H1 (cell line): Measurements from ENCODE around the gene SLC9A7. TPM values are rescaled to one million over a fixed set of nuclear protein-coding genes. Genes with fewer than 3 reads are reported as not detected.

Experiments
- CTCF ChIA-PET: fragments of 300-600 bp; sonication (Branson Sonifier 250); formaldehyde crosslinking; loops from one replicate; lab custom pipeline; 2021; ENCODE audit not compliant: partially characterized antibody; lab: Charles Lee
- POLR2A ChIA-PET: fragments of 300-600 bp; sonication (Branson Sonifier 250); formaldehyde crosslinking; loops from one replicate; lab custom pipeline; 2021; ENCODE audit warnings: inconsistent platforms; ENCODE audit not compliant: partially characterized antibody; lab: Charles Lee
- DNase-seq, 2 experiments: peaks; one replicate each; pipeline versions ENCODE4 v3.0.0 to v3.0.0-alpha.2; 2010 to 2022; ENCODE audit warnings: low spot score in 2 of 2, low read depth in 1 of 2, mixed read lengths in 1 of 2
- FAIRE-seq: peaks from 2 replicates; lab custom pipeline; 2011; peaks lifted over from hg19 to GRCh38; lab: Jason Lieb, UNC
- H2AFZ ChIP-seq: 2 replicates; pipeline ENCODE4 v1.8.1; 2012; ENCODE audit warnings: low read length, inconsistent platforms
- H2AK5ac ChIP-seq: 2 replicates; pipeline ENCODE4 v1.6.1; 2013; ENCODE audit warnings: low read depth, low read length
- H2BK120ac ChIP-seq: replicated peaks from 2 replicates; pipeline ENCODE3; 2013; ENCODE audit warnings: low read depth, low read length, inconsistent platforms
- H2BK12ac ChIP-seq: 2 replicates; pipeline ENCODE4 v1.6.1; 2013; ENCODE audit warnings: low read depth, low read length
- H2BK15ac ChIP-seq: 2 replicates; pipeline ENCODE4 v1.6.1; 2013; ENCODE audit warnings: low read length
- H2BK20ac ChIP-seq: 2 replicates; pipeline ENCODE4 v1.6.1; 2013; ENCODE audit warnings: low read length
- H2BK5ac ChIP-seq: 2 replicates; pipeline ENCODE4 v1.6.1; 2013; ENCODE audit warnings: low read depth, low read length
- H3K14ac ChIP-seq: 2 replicates; pipeline ENCODE4 v1.6.1; 2013; ENCODE audit warnings: inconsistent platforms; ENCODE audit not compliant: insufficient read length
- H3K18ac ChIP-seq: 2 replicates; pipeline ENCODE4 v1.6.1; 2013; ENCODE audit warnings: low read length; ENCODE audit errors: extremely low read depth
- H3K23ac ChIP-seq: 2 replicates; pipeline ENCODE4 v1.6.1; 2013; ENCODE audit warnings: inconsistent platforms; ENCODE audit not compliant: insufficient read length
- H3K23me2 ChIP-seq: 2 replicates; pipeline ENCODE4 v1.6.1; 2013; ENCODE audit warnings: low read depth, low read length
- H3K27ac ChIP-seq: 2 replicates; pipeline ENCODE4 v1.6.1; 2011; ENCODE audit warnings: low read depth, low read length, inconsistent platforms
- H3K27me3 ChIP-seq, 4 experiments: replicated peaks in 1 of 4; 1 replicate in 1 of 4; 2 replicates in 3 of 4; pipeline versions ENCODE4 v1.6.1 to v1.8.1; 2011 to 2013; ENCODE audit warnings: low read length in 3 of 4, mild to moderate bottlenecking in 3 of 4, inconsistent platforms in 2 of 4, mixed read lengths in 2 of 4, moderate library complexity in 1 of 4; ENCODE audit not compliant: control insufficient read depth in 3 of 4, insufficient read depth in 3 of 4; ENCODE audit errors: extremely low read depth in 1 of 4
- H3K36me3 ChIP-seq, 4 experiments: 2 replicates each; pipeline versions ENCODE4 v1.6.1 to v1.8.1; 2011 to 2013; ENCODE audit warnings: mild to moderate bottlenecking in 4 of 4, low read length in 3 of 4, moderate library complexity in 2 of 4, control low read depth in 1 of 4, inconsistent platforms in 1 of 4; ENCODE audit not compliant: insufficient read depth in 4 of 4, control insufficient read depth in 2 of 4
- H3K4ac ChIP-seq: replicated peaks from 2 replicates; pipeline ENCODE3; 2013; ENCODE audit warnings: low read length, low read depth, mixed read lengths, inconsistent platforms; ENCODE audit not compliant: insufficient read length
- H3K4me1 ChIP-seq, 4 experiments: replicated peaks in 1 of 4; 1 replicate in 1 of 4; 2 replicates in 3 of 4; pipeline versions ENCODE4 v1.6.1 to v1.8.1; 2011 to 2013; ENCODE audit warnings: low read length in 3 of 4, inconsistent platforms in 2 of 4, mixed read lengths in 1 of 4; ENCODE audit not compliant: insufficient read depth in 4 of 4, control insufficient read depth in 3 of 4
- H3K4me2 ChIP-seq, 2 experiments: 2 replicates each; pipeline versions ENCODE4 v1.6.1 to v1.8.1; 2011 to 2013; ENCODE audit warnings: low read depth in 2 of 2, low read length in 2 of 2, control low read depth in 1 of 2, inconsistent platforms in 1 of 2, mild to moderate bottlenecking in 1 of 2; ENCODE audit not compliant: insufficient read depth in 1 of 2
- H3K4me3 ChIP-seq, 4 experiments: fragments of 200-600, 300-600 bp in 1 of 4; sonication (generic), shearing (Covaris generic), sonication (Bioruptor Twin) in 1 of 4; 2 replicates each; pipeline versions ENCODE4 v1.5.1 to v1.8.1; 2011 to 2016; ENCODE audit warnings: low read length in 4 of 4, low read depth in 3 of 4, control low read depth in 2 of 4, inconsistent platforms in 2 of 4, mild to moderate bottlenecking in 2 of 4, mixed read lengths in 1 of 4, moderate library complexity in 1 of 4; ENCODE audit not compliant: insufficient read depth in 2 of 4; ENCODE audit errors: extremely low read depth in 1 of 4
- H3K56ac ChIP-seq: replicated peaks from 2 replicates; pipeline ENCODE3; 2013; ENCODE audit warnings: low read depth, mild to moderate bottlenecking, mixed read lengths, low read length, inconsistent platforms; ENCODE audit not compliant: insufficient read length
- H3K79me1 ChIP-seq: 2 replicates; pipeline ENCODE4 v1.6.1; 2013; ENCODE audit warnings: low read depth, low read length, control low read depth
- H3K79me2 ChIP-seq, 2 experiments: 2 replicates each; pipeline versions ENCODE4 v1.6.1 to v1.8.1; 2012 to 2013; ENCODE audit warnings: low read length in 2 of 2, mild to moderate bottlenecking in 2 of 2, inconsistent platforms in 1 of 2; ENCODE audit not compliant: insufficient read depth in 2 of 2, control insufficient read depth in 1 of 2
- H3K9ac ChIP-seq, 4 experiments: replicated peaks in 1 of 4; 1 replicate in 1 of 4; 2 replicates in 3 of 4; pipeline versions ENCODE4 v1.6.1 to v1.8.1; 2011 to 2013; ENCODE audit warnings: low read depth in 3 of 4, low read length in 3 of 4, control low read depth in 2 of 4, mild to moderate bottlenecking in 2 of 4, moderate library complexity in 2 of 4, inconsistent platforms in 1 of 4; ENCODE audit errors: extremely low read depth in 1 of 4
- H3K9me3 ChIP-seq, 2 experiments: 2 replicates each; pipeline versions ENCODE4 v1.6.1 to v1.8.1; 2012 to 2013; ENCODE audit warnings: mild to moderate bottlenecking in 2 of 2, moderate library complexity in 2 of 2, control low read depth in 1 of 2, inconsistent platforms in 1 of 2, low read depth in 1 of 2, low read length in 1 of 2, mixed read lengths in 1 of 2; ENCODE audit not compliant: insufficient read depth in 2 of 2
- H4K20me1 ChIP-seq, 2 experiments: replicated peaks in 1 of 2; 2 replicates each; pipeline versions ENCODE3 to v1.8.1; 2011 to 2013; ENCODE audit warnings: inconsistent platforms in 2 of 2, low read length in 2 of 2, mild to moderate bottlenecking in 1 of 2; ENCODE audit not compliant: insufficient read depth in 2 of 2, control insufficient read depth in 1 of 2
- H4K5ac ChIP-seq: 2 replicates; pipeline ENCODE4 v1.6.1; 2013; ENCODE audit warnings: low read length, low read depth, mixed read lengths, inconsistent platforms; ENCODE audit not compliant: insufficient read length
- H4K8ac ChIP-seq: 2 replicates; pipeline ENCODE4 v1.8.0; 2013; ENCODE audit warnings: mild to moderate bottlenecking, moderate library complexity, low read length, inconsistent platforms; ENCODE audit not compliant: insufficient read depth; ENCODE audit errors: extremely low read depth
- H4K91ac ChIP-seq: replicated peaks from 2 replicates; pipeline ENCODE3; 2013; ENCODE audit warnings: low read length, mixed read lengths, inconsistent platforms; ENCODE audit not compliant: insufficient read length
- CEBPB ChIP-seq: IDR thresholded peaks from 2 replicates; pipeline ENCODE4 v1.6.1; 2012; ENCODE audit warnings: low read depth, low read length
- CHD1 ChIP-seq: IDR thresholded peaks from 2 replicates; pipeline ENCODE4 v1.6.1; 2012; ENCODE audit warnings: low read depth, low read length, improper control_type of control experiment
- CHD2 ChIP-seq: IDR thresholded peaks from 2 replicates; pipeline ENCODE4 v1.6.1; 2012; ENCODE audit warnings: low read length, improper control_type of control experiment
- E2F6 ChIP-seq: IDR thresholded peaks from 2 replicates; pipeline ENCODE4 v1.6.1; 2012; ENCODE audit warnings: inconsistent platforms
- FOSL1 ChIP-seq: IDR thresholded peaks from 2 replicates; pipeline ENCODE4 v1.6.1; 2011; ENCODE audit warnings: mild to moderate bottlenecking, low read depth, low read length, moderate library complexity; ENCODE audit not compliant: insufficient read depth
- GABPA ChIP-seq: IDR thresholded peaks from 2 replicates; pipeline ENCODE4 v1.6.1; 2011; ENCODE audit warnings: mild to moderate bottlenecking, low read length, moderate library complexity, borderline replicate concordance; ENCODE audit not compliant: insufficient read depth
- JUN ChIP-seq: IDR thresholded peaks from 2 replicates; pipeline ENCODE4 v1.6.1; 2011; ENCODE audit warnings: low read depth, mild to moderate bottlenecking, improper control_type of control experiment, low read length
- KDM4A ChIP-seq: IDR thresholded peaks from one replicate; pipeline ENCODE4 v1.7.1; 2012; ENCODE audit warnings: low read depth, mild to moderate bottlenecking, moderate library complexity, low read length, inconsistent platforms; ENCODE audit not compliant: severe bottlenecking
- RAD21 ChIP-seq, 2 experiments: IDR thresholded peaks in 1 of 2; conservative IDR thresholded peaks in 1 of 2; 2 replicates each; pipeline ENCODE4 v1.6.1; 2011; ENCODE audit warnings: low read depth in 2 of 2, low read length in 2 of 2, improper control_type of control experiment in 1 of 2, inconsistent platforms in 1 of 2, mild to moderate bottlenecking in 1 of 2, moderate library complexity in 1 of 2
- RBBP5 ChIP-seq: IDR thresholded peaks from 2 replicates; pipeline ENCODE4 v1.7.1; 2012; ENCODE audit warnings: low read depth, mild to moderate bottlenecking, inconsistent platforms, low read length, moderate library complexity, borderline replicate concordance
- SIX5 ChIP-seq: IDR thresholded peaks from 2 replicates; pipeline ENCODE4 v1.6.1; 2011; ENCODE audit warnings: mild to moderate bottlenecking, low read depth, low read length
- WGBS, 2 experiments: shearing (Covaris generic) in 1 of 2; methylation state at CpG; one replicate each; pipeline versions ENCODE4 v1.1.6 to v1.1.7; 2013 to 2015; ENCODE audit warnings: low lambda C conversion rate in 2 of 2, mixed read lengths in 2 of 2, inconsistent platforms in 1 of 2, low coverage in 1 of 2, missing lambda C conversion rate in 1 of 2; ENCODE audit not compliant: insufficient replicate concordance in 2 of 2, insufficient coverage in 1 of 2, insufficient read length in 1 of 2; ENCODE audit errors: extremely low coverage in 1 of 2, missing lambda C conversion rate in 1 of 2; 5-methylcytosine and 5-hydroxymethylcytosine counted together
- polyA plus RNA-seq, 7 experiments: library from polyadenylated mRNA; depleted of rRNA in 3 of 7; stranded (reverse) in 5 of 7; unstranded in 2 of 7; fragments of >200 nt in 5 of 7; fragments of 200-250 nt in 2 of 7; gene quantifications; 1 replicate in 5 of 7; 2 replicates in 1 of 7; 4 replicates in 1 of 7; pipeline versions ENCODE4 v1.2.1 to v1.2.3, GENCODE V29; 2011 to 2013; ENCODE audit warnings: missing spikeins in 2 of 7, mixed read lengths in 2 of 7
- total RNA-seq: library from RNA; stranded (reverse); fragmentation: NEBNext Ultra II Directional; extraction: Animal tissue kit (Norgen Biotek cat#: 25700); gene quantifications from 2 replicates; pipeline ENCODE4 v1.2.1, GENCODE V29; 2021
- TF ChIP-seq, protein P1 (sequence below): IDR thresholded peaks from 2 replicates; pipeline ENCODE4 v1.6.1; 2012; ENCODE audit warnings: low read length, inconsistent platforms

The SLC9A7 gene
- total and polyA plus RNA-seq, 2 of the 8 experiments (the other 6 are each of a cell fraction or from before 2014, with no cell fraction given), result 6.7 to 17.2 TPM

DNA sequence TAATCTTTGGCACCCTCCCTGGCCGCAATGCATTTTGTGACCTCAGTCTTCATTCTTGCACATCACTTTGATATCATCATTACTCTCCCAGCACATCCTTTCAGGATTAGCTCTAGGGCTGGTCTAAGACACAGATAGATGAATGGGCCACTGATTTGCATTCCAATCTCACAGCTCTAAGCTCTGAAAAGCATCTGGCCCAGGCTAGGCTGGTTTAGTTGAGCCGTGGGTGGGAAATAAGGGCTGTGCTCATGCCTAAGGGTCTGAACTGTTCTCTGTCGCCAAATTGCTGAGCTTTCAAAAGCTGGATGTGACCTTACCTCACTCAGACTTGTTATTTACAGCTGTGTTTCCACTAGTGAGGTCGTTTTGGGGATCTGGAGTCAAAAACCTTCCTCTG lies 30.0 kb upstream of the SLC9A7 start:
- Histone ChIP-seq H3K56ac (no peak overlapping the region), H2BK120ac (no peak overlapping the region), H3K27me3 (no peaks in the 10 kb centered on the region), H3K4me2 (no peak overlapping the region), H2AK5ac (no peak overlapping the region), H2BK5ac (no peak overlapping the region), H3K23me2 (no peaks in the 10 kb centered on the region), H4K8ac (no peak overlapping the region), H2BK12ac (no peak overlapping the region), H3K18ac (no peak overlapping the region), H2BK15ac (no peak overlapping the region), H3K23ac (no peak overlapping the region), H3K79me2 (no peaks in the 10 kb centered on the region), H3K4me1 (peaks cover 0 to 3% (median 0%) of the 10 kb centered on the region in 4 experiments; a peak in 1 of 7 replicates), H3K36me3 (no peaks in the 10 kb centered on the region), H3K9me3 (no peaks in the 10 kb centered on the region), H4K20me1 (no peaks in the 10 kb centered on the region), H3K27ac (no peak overlapping the region), H4K91ac (no peak overlapping the region), H3K9ac (no peak overlapping the region), H2AFZ (no peak overlapping the region), H3K4ac (no peak overlapping the region), H3K14ac (no peak overlapping the region), H3K79me1 (no peaks in the 10 kb centered on the region), H4K5ac (no peak overlapping the region), H3K4me3 (no peak overlapping the region), H2BK20ac (no peak overlapping the region)
- 69% methylated on average over 3 of the region's 4 CpGs; no CpG with 5 or more reads in 1 of the 2 experiments for WGBS, 2 experiments
- POLR2A ChIA-PET, result interaction anchor here (0.9 kb wide), 1 partner anchor 35 kb away, joined by 3 read pairs; no protein-coding TSS in a partner anchor
- CTCF ChIA-PET, result interaction anchor here (1.2 kb wide), 1 partner anchor 9 kb away, joined by 3 read pairs; no protein-coding TSS in a partner anchor
- no peak for DNase-seq
- FAIRE-seq, result no peak
- TF ChIP-seq RAD21 (IDR thresholded peaks at IDR 0.05 in 1 of 2, conservative IDR thresholded peaks at IDR 0.05 in 1 of 2; ENCODE audit: low read depth in 2 of 2, low read length in 2 of 2) (no peak), KDM4A (no peak), CHD1 (no peak), E2F6 (no peak), JUN (no peak), CEBPB (no peak), CHD2 (no peak), FOSL1 (no peak), SIX5 (no peak), RBBP5 (no peak), GABPA (no peak)
- TF ChIP-seq, protein P1, sequence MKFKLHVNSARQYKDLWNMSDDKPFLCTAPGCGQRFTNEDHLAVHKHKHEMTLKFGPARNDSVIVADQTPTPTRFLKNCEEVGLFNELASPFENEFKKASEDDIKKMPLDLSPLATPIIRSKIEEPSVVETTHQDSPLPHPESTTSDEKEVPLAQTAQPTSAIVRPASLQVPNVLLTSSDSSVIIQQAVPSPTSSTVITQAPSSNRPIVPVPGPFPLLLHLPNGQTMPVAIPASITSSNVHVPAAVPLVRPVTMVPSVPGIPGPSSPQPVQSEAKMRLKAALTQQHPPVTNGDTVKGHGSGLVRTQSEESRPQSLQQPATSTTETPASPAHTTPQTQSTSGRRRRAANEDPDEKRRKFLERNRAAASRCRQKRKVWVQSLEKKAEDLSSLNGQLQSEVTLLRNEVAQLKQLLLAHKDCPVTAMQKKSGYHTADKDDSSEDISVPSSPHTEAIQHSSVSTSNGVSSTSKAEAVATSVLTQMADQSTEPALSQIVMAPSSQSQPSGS, result no peak
